Astrocyte of the cerebellum (primary cell): ENCODE results near the gene PPFIA2.

ENCODE experiments used
- DNase-seq: peaks from one replicate; pipeline ENCODE4 v3.0.0-alpha.2; 2011; ENCODE audit warnings: low read depth
- H3K4me3 ChIP-seq: 2 replicates; pipeline ENCODE4 v1.5.1; 2011; ENCODE audit warnings: mild to moderate bottlenecking, low read depth, low read length, moderate library complexity
- CTCF ChIP-seq: IDR thresholded peaks from 2 replicates; pipeline ENCODE4 v1.5.1; 2012; ENCODE audit warnings: low read length, low read depth, moderate library complexity, mild to moderate bottlenecking; ENCODE audit errors: missing control alignments
- in situ Hi-C: cut with HindIII; loops from 2 replicates; pipeline ENCODE4 v1.10.0; 2017; ENCODE audit warnings: low sequenced_read_pairs

PPFIA2 gene

GRCh38 chr12:81472934-81473333 lies 286.2 kb downstream of the PPFIA2 start:
- no peak for DNase-seq
- H3K4me3 ChIP-seq: no peak overlapping the region
- TF ChIP-seq CTCF: no peak
- in situ Hi-C loops: no loop called here

GRCh38 chr12:81470923-81471322 lies 288.2 kb downstream of the PPFIA2 start:
- DNase-seq: no peak
- in situ Hi-C loops: no loop called here
- TF ChIP-seq CTCF: no peak
- no peak overlapping the region for H3K4me3 ChIP-seq

- no peak overlapping the region for H3K4me3 ChIP-seq
- in situ Hi-C loops: loop anchor here (10.0 kb wide), 1 partner anchor 157 kb away; no protein-coding TSS in a partner anchor
- no peak for TF ChIP-seq CTCF
- peak; percentile 79 for DNase-seq
Measured at GRCh38 chr12:81468206-81468605, 290.9 kb downstream of the PPFIA2 start.

GRCh38 chr12:81465876-81466275 lies 293.3 kb downstream of the PPFIA2 start:
- H3K4me3 ChIP-seq: no peak overlapping the region
- no peak for DNase-seq
- TF ChIP-seq CTCF: no peak
- in situ Hi-C loops: loop anchor here (10.0 kb wide), 1 partner anchor 159 kb away; no protein-coding TSS in a partner anchor

- no peak for TF ChIP-seq CTCF
- DNase-seq: no peak
- no peak overlapping the region for H3K4me3 ChIP-seq
- in situ Hi-C loops: loop anchor here (10.0 kb wide), 1 partner anchor 160 kb away; no protein-coding TSS in a partner anchor
Measured at GRCh38 chr12:81465191-81465590, 294.0 kb downstream of the PPFIA2 start.

- no peak for TF ChIP-seq CTCF
- in situ Hi-C loops: loop anchor here (10.0 kb wide), 1 partner anchor 164 kb away; no protein-coding TSS in a partner anchor
Measured at GRCh38 chr12:81461163-81461562, 298.0 kb downstream of the PPFIA2 start.

More at GRCh38 chr12:81461163-81461562, 298.0 kb downstream of the PPFIA2 start:
- H3K4me3 ChIP-seq: no peak overlapping the region
- no peak for DNase-seq
